ENCODE data around the gene ATG4C. TPM values are rescaled to one million over a fixed set of nuclear protein-coding genes. Genes with fewer than 3 reads are reported as not detected.

The ATG4C gene
- total RNA-seq, 1 donor from 2014 or later, result 4.2 TPM

GRCh38 chr1:62908168-62908695, 124.3 kb downstream of the ATG4C start:
- H3K27me3 ChIP-seq (ENCODE audit: control insufficient read depth, insufficient read depth, low read length), result no peaks in the 10 kb centered on the region
- no peaks in the 10 kb centered on the region for H3K36me3 ChIP-seq (ENCODE audit: control insufficient read depth, insufficient read depth, low read length)
- no peak for TF ChIP-seq CTCF (IDR thresholded peaks at IDR 0.05; ENCODE audit: insufficient read depth, low read length, severe bottlenecking)
- DNase-seq (ENCODE audit: low read depth) (no peak), FAIRE-seq (no peak)
- no peak overlapping the region for H3K4me3 ChIP-seq (ENCODE audit: low read depth, low read length)

GRCh38 chr1:62912028-62912638, 128.2 kb downstream of the ATG4C start:
- no peak for FAIRE-seq
- peak; percentile 23 for DNase-seq (ENCODE audit: low read depth)
- H3K36me3 ChIP-seq (ENCODE audit: control insufficient read depth, insufficient read depth, low read length), result no peaks in the 10 kb centered on the region
- TF ChIP-seq CTCF (IDR thresholded peaks at IDR 0.05; ENCODE audit: insufficient read depth, low read length, severe bottlenecking), result peak; percentile 64
- no peak overlapping the region for H3K4me3 ChIP-seq (ENCODE audit: low read depth, low read length)
- no peaks in the 10 kb centered on the region for H3K27me3 ChIP-seq (ENCODE audit: control insufficient read depth, insufficient read depth, low read length)

Other genes with a start within 250 kb of the ATG4C start
- gene ANGPTL3, start 186.6 kb upstream of the ATG4C start, total RNA-seq, result not detected in 2 replicates
- gene DOCK7, start 95.7 kb upstream of the ATG4C start, total RNA-seq, result 20.8 and 37.5 TPM in 2 replicates

Data from bronchial epithelial cell (primary cell).